Fibroblast of peridontal ligament (primary cell): ENCODE measurements around the gene SRPK3.
A peak's percentile ranks its signal among the peaks of the same experiment; 100 is the strongest.
"Not testable (repeated sequence)": the region's sequence is repeated elsewhere in the genome, so short reads cannot be mapped to it uniquely, and the experiment has no call there.

Experiments
- DNase-seq: peaks from one replicate; pipeline ENCODE4 v3.0.0-alpha.2; 2010; ENCODE audit errors: extremely low read depth

SRPK3 gene, protein sequence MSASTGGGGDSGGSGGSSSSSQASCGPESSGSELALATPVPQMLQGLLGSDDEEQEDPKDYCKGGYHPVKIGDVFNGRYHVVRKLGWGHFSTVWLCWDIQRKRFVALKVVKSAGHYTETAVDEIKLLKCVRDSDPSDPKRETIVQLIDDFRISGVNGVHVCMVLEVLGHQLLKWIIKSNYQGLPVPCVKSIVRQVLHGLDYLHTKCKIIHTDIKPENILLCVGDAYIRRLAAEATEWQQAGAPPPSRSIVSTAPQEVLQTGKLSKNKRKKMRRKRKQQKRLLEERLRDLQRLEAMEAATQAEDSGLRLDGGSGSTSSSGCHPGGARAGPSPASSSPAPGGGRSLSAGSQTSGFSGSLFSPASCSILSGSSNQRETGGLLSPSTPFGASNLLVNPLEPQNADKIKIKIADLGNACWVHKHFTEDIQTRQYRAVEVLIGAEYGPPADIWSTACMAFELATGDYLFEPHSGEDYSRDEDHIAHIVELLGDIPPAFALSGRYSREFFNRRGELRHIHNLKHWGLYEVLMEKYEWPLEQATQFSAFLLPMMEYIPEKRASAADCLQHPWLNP

DNA sequence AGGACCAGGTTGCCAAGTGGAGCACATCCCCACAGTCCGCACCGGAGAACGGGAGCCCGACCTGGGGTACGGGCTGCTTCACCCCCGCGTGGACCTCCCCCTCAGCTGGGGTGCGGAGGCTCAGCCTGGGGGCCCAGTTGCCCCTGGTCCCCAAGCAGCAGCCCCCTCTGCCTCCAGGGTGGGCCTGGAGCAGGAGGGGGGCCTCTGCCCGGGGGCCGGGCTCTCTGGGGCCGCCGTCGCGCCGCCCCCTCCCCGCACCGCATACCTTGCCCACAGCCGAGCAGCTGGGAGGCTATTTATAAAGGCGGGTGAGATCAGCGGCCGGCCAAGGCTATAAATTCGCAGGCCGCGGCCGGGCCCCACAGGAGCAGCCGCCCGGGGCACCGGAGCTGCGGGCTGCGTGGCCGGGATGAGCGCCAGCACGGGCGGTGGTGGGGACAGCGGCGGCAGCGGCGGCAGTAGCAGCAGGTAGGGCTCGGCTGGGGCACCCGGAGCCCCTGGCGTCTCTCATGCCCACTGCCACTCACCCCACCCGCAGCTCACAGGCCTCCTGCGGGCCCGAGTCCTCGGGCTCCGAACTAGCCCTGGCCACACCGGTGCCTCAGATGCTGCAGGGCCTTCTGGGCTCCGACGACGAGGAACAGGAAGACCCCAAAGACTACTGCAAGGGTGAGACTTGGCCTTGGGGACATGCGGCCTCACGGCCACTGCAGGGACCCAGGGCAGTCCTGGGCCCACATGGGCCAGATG, at the start of gene SRPK3:
Gene SRPK3 (plus strand): TSS at position 364 of the 750 bp plus-strand sequence. CDS start 46 bp downstream, at position 410.
- DNase-seq = no peak

DNA sequence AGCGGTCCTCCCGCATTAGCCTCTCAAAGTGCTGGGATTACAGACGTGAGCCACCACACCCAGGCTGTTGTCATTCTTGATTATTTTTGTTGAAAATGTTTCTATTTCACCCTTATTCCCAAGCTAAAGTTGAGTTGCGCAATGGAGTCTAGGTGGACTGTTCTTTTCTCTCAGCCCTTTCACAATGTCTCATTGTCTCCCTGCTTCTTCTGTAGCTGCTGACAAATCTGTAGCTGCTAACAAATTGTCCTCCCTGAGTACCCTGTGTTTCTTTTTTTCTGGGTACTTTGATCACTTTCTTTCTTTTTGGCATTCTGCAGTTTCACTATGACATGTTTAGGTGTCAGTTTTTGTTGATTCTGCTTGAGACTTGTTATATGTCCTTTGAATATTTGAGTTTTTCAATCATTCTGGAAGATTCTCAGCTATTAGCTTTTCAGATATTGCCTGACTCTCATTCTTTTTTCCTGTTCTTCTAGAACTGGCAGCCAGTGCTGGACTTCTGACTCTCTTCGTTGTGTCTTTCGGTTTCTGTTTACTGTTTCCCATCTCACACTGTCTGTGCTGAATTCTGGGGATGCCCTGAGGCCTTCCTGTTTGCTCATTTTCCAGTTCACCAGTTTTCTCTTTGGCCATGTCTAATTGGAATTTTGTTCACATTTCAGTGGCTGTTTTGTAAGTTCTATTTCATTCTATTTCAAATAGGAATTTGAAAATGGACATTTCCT, 49.6 kb upstream of the SRPK3 start:
- no peak for DNase-seq

DNA sequence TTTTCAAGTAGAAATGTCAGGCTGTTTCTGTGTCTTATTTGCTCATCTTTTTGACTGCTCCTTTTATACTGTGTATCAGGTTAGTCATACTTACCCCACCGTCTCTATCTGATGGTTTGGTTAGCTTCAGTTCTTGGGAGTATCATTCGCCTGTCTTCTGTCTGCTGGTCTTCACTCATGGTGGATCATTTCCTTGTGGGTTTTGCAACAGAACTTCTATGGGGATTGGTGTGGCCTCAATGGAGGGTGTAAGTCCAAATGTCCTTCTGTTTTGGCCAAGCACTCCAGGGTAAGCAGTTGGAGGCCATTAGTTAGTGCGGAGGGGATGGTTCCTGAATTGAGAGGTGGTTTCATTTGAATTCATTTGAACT, 49.0 kb upstream of the SRPK3 start:
- DNase-seq = no peak

DNA sequence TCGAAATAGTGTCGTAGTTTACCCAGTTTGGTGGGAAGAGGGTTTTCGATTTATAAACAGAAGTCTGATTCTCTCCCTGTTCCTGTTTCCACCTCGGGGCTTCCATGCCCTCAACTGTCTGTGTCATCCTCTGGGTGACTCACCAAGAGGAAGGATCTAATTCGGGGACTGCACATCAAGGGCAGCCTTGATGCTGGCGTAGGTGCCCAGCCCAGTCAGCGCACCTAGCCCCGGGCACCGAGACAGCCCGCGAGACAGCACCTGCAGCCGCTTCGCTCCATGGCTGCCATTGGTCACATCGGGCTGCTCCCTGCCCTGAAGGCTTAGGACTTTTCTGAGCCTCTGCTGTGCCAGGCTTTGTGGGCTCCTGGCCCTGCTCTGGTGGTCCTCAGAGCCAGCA, 48.4 kb upstream of the SRPK3 start:
- DNase-seq = no peak

DNA sequence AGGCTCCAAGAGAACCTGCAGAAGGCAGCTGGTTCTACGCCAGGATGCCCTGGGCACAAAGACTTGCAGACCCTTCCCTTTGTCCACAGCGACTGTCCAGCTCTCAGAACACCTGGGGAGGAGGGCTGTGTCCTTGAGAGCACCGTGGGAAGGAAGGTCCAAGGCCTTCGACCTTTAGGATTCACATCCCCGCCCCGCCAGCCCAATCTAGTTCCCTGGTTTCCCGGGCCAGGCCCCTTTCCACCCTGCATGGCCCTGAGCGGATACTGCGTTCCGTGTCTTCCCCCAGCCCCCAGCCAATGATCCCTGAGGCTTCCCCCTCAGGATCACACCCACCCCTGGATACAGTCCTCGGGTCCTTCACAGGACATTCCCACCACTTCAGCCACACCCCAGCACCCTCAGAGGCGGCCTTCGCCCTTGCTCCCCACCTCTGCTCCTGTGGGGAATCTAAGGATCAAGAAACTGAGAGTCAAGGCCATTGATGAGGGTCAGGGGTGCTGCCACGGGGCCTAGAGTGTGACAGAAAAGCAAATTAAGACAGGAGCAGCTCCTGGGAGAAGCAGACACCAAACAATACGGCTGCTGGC, 47.1 kb upstream of the SRPK3 start:
- no peak for DNase-seq

DNA sequence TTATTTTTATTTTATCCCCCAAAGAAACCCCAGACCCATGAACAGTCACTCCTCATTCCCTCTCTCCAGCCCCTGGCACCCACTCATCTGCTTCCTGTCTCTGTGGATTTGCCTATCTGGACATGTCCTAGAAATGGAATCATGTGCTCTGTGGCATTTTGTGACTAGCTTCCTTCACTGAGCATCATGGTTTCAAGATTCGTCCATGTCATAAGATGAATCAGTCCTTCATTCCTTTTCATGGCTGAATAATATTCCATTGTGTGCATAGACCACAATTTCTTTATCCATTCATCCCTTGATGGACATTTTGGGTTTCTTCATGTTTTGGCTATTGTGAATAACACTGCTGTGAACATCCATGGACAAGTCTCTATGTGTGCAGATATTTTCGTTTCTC, 46.0 kb upstream of the SRPK3 start:
- DNase-seq = no peak

DNA sequence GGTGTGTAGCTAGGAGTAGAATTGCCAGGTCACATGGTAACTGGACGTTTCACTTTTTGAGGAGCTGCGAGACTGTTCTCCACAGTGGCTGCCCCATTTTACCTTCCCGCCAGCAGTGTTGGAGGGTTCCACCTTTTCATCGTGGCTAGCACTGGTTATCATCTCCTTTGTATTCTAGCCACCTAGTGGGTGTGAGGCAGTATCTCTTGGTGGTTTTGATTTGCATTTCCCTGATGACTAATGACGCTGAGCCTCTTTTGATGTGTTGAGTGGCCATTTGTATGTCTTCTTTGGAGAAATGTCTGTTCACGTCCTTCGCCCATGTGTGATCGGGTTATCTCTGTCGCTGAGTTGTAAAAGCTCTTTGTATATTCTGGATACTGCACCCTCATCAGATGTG, 45.6 kb upstream of the SRPK3 start:
- DNase-seq = no peak

DNA sequence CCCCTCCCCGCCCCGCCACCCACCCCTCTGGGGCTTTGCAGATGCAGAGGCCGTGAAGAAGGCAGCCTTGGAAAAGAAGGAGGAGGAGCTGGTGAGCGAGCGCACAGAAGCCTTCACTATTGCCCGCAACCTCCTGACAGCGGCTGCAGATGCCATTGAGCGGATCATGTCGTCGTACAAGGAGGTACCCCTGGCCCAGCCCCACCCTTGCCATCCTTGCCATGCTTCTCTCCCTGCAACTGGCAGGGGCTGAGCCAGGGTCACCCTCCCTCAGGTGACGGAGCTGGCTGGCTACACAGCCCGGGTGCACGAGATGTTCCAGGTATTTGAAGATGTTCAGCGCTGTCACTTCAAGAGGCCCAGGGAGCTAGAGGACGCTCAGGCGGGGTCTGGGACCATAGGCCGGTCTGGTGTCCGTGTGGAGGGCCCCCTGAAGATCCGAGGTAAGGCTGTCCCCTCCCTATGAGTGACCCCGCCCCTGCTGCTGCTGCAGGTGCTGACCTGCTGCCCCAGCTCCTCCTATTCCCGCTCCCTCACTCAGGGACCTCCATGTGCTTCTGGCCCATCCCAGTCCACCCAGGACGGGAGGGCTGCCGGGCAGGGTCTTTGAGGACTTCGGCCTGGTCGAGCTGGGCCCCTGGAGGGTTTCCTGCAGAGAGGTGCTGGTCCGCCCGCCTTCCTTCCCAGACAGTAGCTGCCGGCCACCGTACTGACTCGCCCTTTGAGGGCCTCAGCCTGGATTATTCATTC, 44.6 kb upstream of the SRPK3 start:
- DNase-seq = no peak

DNA sequence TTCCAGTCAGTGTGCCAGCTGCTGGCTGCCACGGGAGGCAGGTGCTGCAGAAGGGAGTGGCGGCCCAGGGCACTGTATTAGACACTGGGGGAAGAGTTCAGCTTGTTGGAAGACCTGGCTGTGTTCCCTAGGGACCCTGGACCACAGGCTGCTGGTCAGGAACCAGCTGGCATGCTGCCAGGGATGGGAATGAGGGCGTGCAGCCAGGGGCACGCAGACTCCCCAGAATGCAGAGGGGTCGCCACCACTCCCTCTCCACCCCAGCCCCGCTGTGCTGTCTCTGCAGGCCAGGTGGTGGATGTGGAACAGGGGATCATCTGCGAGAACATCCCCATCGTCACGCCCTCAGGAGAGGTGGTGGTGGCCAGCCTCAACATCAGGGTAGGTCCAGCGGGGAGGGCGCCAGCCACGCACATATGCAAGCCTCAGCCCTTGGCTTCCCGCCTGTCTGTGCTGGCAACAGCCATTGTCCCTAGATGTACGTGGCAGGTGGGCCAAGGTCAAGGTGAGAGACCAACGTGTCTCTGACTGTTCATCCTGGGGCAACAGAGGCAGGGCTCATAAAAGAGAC, 43.9 kb upstream of the SRPK3 start:
- no peak for DNase-seq

DNA sequence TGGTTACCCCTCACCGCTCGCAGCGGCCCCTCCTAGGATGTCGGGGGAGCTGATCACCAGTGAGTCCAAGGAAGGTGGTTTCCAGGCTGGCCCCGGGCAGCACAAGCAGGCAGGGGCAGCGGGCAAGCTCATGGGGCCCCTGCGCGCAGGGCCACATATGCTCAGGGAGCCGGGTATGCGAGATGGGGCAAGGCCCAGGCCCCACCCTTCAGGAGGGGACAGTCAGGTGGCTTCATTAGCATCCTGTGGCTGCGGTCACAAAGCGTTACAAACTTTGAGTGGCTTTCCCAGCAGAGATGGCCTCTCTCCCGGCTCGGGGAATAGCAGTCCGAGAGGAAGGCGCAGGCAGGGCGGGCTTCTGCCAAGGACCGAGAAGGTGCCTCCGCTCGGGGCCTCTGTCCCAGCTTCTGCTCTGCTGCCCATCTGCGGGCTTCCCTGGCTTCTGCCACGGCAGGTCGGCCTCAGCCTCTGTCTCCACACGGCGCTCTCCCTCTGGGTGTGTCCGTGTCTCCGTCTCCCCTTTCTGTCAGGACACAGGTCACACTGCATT, 42.7 kb upstream of the SRPK3 start:
- DNase-seq = no peak

DNA sequence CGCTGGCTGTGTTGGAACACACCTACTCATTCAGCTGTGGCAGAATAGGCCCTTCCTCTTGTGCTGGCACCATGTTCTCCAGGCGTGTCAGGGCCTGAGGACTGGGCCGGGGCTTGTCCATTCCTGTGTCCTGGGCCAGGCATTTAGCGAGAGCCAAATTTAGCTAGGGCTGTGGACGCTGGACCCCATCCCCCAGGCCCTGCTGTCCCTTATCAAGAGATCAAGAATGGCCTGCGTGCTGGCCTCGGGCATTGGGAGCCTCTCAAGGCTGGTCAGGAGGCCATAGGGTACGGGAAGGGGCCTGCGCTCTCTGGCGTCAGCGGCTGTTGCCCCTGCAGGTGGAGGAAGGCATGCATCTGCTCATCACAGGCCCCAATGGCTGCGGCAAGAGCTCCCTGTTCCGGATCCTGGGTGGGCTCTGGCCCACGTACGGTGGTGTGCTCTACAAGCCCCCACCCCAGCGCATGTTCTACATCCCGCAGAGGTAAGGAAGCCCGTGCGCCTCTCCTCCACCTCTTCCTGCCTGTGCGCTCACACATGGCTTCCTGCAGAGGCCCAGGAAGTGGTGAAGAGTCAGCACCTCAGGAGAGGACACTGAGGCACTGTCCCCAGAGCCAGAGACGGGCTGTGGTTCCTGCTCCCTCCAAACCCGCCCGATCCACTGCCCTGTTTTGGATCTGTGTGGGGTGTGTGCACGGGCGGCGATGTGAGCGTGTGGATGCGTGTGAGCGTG, 40.9 kb upstream of the SRPK3 start:
- no peak for DNase-seq

DNA sequence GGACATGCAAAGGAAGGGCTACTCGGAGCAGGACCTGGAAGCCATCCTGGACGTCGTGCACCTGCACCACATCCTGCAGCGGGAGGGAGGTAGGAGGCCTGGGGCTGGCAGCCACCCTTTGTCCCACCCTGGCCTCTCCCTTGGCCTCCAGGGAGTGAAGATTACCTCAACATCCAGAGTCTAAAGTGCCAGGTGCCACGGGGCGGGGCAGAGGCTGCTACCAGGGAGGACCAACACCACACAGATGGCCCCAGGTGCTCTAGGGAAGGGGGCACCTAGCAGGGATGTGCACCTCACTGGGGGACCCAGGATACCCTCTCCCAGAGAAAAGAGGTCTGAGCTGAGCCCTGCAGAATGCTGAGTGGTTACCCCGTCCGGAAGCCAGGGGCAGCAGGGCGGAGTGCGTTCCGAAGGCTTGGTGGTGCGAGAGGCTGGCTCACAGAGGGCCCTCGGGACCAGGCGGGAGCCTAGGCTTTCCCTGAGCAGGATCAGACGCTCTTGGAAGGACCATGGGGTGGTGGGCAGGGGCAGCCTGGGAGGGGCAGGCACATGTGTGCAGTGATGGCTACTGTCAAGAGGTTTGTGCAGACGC, 40.1 kb upstream of the SRPK3 start:
- no peak for DNase-seq

DNA sequence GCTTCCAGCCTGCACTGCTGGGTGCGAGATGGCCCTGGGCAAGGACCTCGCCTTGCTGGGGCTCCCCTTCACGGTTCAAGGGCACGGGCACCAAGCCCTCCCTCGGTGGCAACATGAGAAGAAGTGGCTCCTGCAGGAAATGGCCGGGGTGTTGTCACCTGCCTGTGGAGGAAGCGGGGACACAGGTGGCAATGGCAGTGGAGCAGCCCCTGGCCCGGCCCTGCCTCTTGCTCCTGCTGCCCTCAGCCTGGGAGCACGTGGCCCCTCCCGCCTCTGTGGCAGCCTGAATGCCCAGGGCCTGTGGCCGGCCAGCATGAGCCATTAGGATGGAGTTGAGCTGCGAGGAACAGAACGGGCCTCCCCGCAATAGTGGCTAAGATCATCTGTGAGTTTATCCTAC, 39.4 kb upstream of the SRPK3 start:
- DNase-seq = no peak

DNA sequence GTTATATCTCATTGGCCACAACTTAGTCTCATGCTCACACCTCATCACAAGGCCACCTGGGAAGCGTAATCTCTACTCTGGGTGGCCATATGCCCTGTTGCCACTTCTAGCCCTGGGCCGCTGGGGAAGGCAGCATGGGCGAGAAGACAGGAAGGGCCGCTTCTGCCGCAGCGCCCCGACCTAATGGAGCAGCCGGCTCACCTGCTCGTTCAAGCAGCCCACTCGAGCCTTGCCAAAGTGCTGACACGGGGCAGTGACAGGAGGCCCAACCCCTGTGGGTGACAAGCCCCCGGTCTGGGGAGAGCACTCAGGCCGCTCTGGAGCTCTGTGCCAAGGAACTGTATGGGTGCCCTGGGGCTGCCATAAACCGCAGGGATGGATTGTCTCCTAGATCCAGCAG, 38.7 kb upstream of the SRPK3 start:
- DNase-seq = not testable (repeated sequence)

DNA sequence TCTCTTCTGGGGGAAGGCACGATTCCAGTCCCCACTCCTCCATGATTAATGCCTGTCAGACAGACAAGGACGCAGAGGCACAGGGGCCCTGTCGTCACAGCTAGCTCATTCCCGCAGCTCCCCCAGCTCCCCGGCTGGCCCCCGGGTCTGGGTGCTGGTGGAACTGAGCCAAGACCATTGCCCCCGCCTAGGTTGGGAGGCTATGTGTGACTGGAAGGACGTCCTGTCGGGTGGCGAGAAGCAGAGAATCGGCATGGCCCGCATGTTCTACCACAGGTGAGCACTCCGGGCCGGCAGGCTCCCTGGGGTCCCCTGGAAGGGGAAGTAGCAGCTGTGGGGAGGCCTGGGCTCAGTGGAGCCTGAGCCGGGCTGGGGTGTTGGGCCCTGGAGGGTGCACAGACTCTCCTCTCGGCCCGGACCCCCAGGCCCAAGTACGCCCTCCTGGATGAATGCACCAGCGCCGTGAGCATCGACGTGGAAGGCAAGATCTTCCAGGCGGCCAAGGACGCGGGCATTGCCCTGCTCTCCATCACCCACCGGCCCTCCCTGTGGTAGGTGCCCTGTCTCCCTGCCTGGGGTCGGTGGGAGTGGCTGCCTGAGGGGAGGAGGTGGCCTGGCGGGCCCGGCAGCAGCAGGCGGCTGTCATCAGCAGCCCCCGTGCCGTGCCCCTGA, 37.9 kb upstream of the SRPK3 start:
- not testable (repeated sequence) for DNase-seq

DNA sequence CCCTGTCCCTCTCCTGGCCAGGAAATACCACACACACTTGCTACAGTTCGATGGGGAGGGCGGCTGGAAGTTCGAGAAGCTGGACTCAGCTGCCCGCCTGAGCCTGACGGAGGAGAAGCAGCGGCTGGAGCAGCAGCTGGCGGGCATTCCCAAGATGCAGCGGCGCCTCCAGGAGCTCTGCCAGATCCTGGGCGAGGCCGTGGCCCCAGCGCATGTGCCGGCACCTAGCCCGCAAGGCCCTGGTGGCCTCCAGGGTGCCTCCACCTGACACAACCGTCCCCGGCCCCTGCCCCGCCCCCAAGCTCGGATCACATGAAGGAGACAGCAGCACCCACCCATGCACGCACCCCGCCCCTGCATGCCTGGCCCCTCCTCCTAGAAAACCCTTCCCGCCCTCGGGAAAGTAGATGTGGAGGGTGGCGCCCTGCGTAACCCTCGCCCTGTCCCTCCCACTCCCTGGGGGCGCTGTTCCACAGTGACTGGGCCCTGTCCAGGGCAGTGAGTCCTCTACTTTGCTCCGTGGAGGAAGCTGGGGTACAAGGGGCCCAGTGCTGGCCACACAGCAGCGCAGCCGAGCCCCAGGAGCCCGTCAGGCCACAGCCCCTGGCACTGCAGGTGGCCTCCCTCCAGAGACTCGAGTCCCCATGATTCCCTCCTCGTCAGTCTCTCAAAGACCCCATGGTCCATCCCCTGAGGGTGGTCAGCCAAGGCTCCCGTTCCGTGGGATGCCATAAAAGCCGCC, 37.2 kb upstream of the SRPK3 start:
- peak; percentile 24 for DNase-seq

DNA sequence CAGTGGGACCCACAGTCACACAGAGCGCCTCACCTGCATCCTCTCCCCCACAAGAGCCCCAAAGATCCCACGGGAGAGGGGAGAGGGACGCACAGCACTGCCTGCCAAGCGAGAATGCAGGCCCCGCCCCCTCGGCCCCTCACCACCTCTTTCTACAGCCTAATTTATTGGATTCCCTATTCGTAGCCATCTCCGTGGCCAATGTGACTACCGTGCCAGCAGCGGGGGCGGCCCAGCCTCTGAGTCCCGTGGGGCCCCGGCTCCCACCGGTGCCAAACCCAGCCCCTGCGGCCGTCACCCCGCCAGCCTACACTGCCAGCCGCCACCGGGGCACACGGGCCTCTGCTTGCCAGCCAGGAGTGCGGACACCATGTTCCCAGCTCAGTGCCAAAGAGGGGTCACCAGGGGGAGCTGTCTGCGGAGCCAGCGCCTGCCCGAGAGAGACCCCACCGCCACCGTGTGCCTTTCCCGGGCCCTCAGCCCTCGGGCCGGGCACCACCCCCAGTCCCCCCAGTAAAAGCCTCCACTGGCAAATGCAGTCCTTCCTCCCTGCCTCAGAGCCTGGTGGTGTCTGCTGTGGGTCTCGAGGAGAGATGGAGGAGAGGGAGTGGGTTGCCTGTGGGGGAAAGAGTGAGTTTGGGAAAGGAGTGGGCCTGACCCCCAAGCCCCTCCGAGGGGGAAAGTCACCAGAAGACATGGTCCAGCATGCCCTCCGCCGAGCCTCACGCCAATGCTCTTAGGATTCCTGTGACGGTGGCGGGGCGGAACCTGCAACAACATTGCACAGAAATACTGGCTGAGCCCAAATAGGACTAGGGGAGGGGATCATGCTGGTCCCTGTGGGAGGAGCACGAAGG, 36.4 kb upstream of the SRPK3 start:
- no peak for DNase-seq
